ENCODE results near the gene DIS3L2.

DIS3L2 gene

DNA sequence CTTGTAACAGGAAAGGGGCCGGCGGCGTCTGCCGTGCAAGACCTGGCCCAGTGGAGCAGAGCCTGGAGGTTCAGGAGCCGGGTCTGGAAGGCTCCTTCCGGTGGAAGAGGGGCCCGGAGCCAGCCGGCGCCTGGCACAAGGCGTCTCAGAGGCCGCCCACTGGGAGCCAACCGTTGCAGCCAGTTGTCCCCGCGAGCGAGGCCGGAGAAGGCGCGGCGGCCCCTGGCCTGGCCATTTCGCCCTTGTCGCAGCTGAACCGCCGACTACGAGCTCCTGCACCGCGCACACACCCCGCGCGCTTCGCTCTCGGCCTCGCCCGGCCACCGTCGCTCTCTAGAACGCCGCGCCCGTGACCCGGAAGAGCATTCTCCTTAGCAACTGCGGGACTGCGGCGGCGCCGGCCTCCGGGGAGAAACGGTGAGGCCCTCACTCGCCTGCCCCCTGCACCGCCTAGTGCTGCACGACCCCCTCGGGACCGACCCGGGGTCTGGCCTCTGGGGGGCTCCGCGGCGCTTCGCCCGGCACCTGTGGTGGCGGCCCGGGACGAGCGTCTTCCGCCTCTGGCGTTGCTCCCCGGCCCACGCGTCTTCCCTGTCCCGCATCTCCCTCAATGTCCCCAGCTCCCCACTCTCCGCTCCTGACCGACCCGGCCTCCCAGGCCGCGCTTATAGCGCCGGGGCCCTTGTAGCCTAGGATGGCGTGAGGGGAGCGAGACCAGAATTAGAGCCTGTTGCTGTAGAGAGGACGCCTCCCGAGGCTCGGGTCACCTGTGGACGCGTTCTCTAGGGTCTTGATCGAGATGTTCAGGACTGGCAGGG is at the start of gene DIS3L2:
Gene DIS3L2 (plus strand): TSS at position 365 of the 818 bp plus-strand sequence. CDS start 53,215 bp downstream, outside the sequence.
- DNase-seq: peak; percentile 68 to 79

- no peak for DNase-seq
Measured at GRCh38 chr2:231914077-231914690, 47.3 kb upstream of the DIS3L2 start.

- DNase-seq: no peak
Measured at GRCh38 chr2:231917280-231918066, 44.0 kb upstream of the DIS3L2 start.

DNA sequence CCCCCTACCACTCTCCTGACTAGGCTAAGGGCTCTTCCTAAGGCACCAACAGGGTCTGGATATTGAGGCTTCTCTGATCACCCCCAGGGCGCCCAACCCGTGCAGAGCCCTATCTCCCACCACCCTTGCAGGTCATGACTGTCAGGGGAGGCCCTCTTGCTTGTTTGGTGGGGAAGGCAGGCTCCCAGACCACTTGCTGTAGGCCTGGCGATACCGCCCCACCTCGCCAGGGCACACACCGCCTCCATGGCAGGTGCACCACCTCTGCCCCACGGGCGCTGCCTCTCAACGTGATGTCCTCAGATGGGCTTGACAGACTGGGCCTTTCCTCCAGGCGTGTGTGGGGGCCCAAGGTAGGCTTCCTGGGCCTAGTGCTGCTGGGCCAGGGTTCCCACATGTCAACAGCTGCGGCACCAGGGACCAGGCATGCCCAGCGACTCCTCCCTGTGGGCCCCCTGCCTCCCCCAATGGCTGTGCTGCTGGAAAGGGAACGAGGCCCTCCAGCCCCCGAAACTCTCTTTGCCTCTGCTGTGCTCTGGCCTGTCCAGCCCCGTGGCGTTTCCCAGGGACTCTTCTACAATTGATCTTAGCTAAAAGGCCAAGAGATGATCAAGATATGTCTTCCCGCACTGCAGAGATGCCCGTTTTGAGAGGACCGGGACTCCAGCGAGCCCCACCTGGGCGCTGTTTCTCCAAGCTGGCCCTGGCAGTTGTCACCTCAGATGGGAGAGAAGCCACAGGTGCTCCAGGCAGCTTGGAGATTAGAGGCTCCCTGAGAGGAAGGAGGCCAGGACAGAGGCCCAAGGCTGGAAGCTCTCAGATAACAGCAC is 42.8 kb upstream of the DIS3L2 start:
- no peak for DNase-seq

GRCh38 chr2:231919341-231920035 is 42.0 kb upstream of the DIS3L2 start:
- no peak for DNase-seq

- no peak for DNase-seq
Measured at GRCh38 chr2:231920366-231920765, 41.1 kb upstream of the DIS3L2 start.

DNA sequence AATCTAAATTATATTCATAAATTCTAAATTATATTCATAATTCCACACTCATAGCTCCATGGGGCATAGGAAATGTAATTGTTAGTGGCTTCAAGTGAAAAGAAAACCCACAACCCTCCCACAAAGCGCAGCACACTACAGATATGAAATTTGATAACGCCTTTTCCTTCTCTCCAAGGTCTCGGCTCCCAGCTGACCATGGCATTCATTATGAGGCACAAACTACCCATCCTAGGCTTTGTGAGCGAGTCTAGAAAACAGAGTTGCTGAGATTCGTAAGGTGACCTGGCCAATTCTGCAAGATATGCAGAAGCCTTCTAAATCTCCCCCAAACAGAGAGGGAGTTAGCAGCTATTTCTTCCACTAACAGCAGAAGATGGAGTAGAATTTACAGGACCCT is 40.7 kb upstream of the DIS3L2 start:
- no peak for DNase-seq

DNA sequence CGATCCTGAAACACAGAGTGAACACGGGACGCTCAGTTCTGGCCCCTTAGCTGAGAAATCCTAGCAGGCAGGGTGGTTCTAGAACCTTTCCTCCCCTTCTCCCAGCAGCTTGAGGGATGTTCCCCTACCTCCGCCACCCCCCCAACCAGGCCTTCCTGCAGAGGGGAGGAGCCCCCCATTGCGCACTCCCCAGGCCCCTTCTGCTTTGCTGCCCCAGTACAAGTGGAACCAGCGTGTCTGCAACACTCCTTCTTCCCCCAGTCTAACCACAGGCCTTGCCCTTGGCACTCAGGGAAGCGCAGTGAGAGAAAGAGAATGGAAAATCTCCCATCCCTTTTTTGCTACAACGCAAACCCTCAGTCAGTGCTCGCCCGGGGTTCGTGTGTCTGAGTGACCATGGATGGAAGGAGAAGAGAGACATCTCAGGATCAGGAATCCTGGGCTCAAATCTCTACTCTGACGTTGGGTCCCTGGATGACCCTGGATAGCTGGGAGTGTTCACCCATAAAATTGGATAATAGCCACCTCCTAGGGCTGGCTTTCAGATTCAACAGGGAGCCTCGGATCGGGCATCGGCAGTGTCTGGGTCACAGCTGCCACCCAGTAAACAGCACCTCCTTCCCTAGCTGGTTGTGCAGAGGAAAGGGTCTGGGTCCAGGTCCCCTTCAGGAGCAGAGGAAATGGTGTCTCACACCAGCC is 39.1 kb upstream of the DIS3L2 start:
- no peak for DNase-seq

- no peak for DNase-seq
Measured at GRCh38 chr2:231923010-231923344, 38.5 kb upstream of the DIS3L2 start.

- DNase-seq: no peak
Measured at GRCh38 chr2:231923951-231924888, 37.3 kb upstream of the DIS3L2 start.

- DNase-seq: no peak
Measured at GRCh38 chr2:231924889-231925275, 36.6 kb upstream of the DIS3L2 start.

DNA sequence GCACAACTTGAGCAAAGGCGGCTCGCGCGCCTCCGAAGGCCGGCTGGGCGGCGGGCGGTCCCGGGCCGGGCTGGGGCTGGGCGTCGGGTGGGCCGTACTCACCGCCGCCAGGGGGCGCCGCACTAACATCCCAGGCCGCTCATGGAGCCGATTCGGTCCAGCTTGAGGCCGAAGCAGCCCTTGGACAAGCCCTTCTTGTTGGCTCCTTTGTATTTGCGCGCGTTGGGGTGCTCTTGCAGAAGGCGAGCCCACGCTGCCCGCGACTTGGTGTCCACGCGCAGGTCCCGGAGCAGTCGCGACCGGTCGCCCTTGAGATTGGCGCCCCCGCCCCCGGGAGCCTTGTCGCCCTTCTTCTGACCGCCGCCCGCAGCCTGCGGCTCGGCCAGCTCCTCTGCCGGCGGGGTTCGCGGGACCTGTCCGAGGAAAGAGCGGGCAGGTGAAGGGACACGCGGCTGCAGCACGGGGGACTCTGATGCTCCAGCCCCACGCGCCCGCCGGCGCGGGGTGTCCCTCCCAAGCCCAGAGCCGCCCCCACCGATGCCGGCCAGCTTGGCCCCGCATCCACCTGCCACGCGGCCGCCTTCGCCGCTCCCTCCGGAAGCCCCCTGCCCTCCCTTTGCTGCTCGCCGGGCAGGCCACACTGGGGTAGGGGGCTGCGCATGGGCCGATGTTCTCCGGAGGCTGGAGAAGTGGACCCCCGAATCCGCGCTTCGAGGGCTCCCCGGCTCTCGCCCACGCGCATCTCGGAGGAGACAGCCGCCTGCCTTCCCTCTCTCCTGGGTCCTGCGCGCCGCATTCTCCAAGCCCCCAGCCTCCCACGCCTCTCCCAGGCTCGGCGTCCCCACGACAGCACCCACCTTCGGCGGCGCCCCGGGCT is 36.0 kb upstream of the DIS3L2 start:
- DNase-seq: peak; percentile 31 to 46

DNA sequence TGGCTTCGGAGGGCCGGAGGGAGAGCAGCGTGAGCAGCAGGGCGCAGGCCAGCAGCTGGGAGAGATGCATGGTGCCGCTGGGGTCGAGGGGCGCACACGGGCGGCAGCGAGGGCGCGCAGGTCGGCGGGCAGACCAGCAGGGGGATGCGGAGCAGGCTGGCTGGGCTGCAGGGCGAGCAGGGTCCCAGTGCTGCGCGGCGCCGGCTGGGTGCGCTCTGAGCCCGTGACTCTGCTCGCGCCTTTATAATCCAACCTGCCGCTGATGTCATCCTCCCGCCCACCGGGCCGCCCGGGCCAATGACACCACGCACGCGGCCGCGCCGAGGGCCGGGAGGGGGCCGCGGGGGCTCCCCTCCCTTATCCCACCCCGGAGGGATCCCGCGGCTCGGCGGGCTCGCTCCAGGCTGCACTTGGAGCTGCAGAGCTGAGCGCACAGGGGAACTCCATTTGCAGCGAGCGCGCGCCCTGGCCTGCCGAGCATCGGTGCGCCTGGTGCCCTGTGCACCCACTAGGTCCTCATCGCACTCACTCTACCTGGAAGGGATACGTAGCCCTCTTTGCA is 35.3 kb upstream of the DIS3L2 start, which contains the start of gene NPPC:
Gene NPPC (minus strand): TSS at position 217 of the 562 bp plus-strand sequence. CDS start 147 bp downstream, at position 70.
- peak; percentile 31 to 38 for DNase-seq

- DNase-seq: peak; percentile 28 to 41
Measured at GRCh38 chr2:231926761-231927565, 34.5 kb upstream of the DIS3L2 start.

GRCh38 chr2:231927566-231927890 is 34.0 kb upstream of the DIS3L2 start:
- DNase-seq: no peak

- no peak for DNase-seq
Measured at GRCh38 chr2:231928481-231928880, 33.0 kb upstream of the DIS3L2 start.

DNA sequence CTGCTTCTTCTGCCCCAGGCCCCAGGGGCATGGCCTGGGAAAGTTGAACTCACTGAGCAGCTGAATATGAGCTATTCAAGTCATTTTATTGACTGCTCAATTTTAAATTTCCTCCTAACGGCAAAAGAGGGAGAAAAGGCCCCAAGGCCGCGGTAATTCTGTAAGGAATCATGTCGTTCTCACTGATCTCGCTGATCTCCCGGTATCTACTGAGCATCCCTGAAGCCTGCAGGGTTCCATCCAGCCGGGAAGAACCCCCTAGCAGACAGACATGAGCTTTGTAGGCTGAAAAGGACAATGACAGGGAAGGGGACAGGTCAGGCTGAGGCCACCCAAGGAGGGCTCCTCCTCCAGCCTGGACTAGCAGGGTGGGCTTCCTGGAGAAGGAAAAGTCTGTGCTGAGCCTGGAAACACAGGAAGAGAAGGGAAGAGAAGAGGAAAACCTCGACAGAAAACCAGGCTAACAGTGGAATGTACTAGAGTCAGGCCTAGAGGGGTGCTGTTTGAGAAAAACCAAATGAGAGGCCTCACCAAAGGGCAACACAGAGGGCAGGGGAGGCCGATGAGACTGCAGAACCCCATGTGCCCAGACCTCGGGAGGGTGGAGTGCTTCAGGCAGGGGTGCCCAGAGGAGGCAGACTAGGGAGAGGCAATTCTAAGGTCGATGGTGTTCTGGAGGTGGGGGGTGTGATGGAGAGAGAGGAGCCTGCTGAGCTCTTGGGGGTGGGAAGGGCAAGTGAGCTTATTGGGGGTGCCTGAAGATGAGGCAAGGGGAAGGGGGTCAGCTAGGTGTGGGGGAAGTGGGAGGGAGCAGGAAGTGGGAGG is 32.4 kb upstream of the DIS3L2 start:
- no peak for DNase-seq

All from AML-193 (cell line).